BE2C (cell line): ENCODE data around the gene WNT9B. TPM values are rescaled to one million over a fixed set of nuclear protein-coding genes. Genes with fewer than 3 reads are reported as not detected.

ENCODE experiments used
- DNase-seq: peaks from one replicate; pipeline ENCODE4 v3.0.0-alpha.2; 2020
- H3K27me3 ChIP-seq: fragments of 250-450 bp; sonication (Bioruptor Pico); 2 replicates; pipeline ENCODE4 v1.5.1; 2020; ENCODE audit warnings: mild to moderate bottlenecking
- H3K36me3 ChIP-seq: fragments of 250-450 bp; sonication (Bioruptor Pico); 2 replicates; pipeline ENCODE4 v1.5.1; 2020; ENCODE audit warnings: mild to moderate bottlenecking
- H3K4me1 ChIP-seq: fragments of 250-450 bp; sonication (Bioruptor Pico); 2 replicates; pipeline ENCODE4 v1.5.1; 2020
- H3K4me3 ChIP-seq: 2 replicates; pipeline ENCODE4 v1.5.1; 2011; ENCODE audit warnings: low read depth, low read length
- H3K9me3 ChIP-seq: fragments of 250-450 bp; sonication (Bioruptor Pico); 2 replicates; pipeline ENCODE4 v1.5.1; 2020
- CTCF ChIP-seq: IDR thresholded peaks from 2 replicates; pipeline ENCODE4 v1.5.1; 2012; ENCODE audit warnings: mild to moderate bottlenecking, low read depth, low read length
- polyA plus RNA-seq: library from polyadenylated mRNA; unstranded; fragments of >200 nt; gene quantifications from one replicate; pipeline ENCODE4 v1.2.1, GENCODE V29; 2012; ENCODE audit warnings: low read depth, missing spikeins; ENCODE audit not compliant: insufficient read length, insufficient read depth

Gene WNT9B, protein sequence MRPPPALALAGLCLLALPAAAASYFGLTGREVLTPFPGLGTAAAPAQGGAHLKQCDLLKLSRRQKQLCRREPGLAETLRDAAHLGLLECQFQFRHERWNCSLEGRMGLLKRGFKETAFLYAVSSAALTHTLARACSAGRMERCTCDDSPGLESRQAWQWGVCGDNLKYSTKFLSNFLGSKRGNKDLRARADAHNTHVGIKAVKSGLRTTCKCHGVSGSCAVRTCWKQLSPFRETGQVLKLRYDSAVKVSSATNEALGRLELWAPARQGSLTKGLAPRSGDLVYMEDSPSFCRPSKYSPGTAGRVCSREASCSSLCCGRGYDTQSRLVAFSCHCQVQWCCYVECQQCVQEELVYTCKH
- not detected for polyA plus RNA-seq

DNA sequence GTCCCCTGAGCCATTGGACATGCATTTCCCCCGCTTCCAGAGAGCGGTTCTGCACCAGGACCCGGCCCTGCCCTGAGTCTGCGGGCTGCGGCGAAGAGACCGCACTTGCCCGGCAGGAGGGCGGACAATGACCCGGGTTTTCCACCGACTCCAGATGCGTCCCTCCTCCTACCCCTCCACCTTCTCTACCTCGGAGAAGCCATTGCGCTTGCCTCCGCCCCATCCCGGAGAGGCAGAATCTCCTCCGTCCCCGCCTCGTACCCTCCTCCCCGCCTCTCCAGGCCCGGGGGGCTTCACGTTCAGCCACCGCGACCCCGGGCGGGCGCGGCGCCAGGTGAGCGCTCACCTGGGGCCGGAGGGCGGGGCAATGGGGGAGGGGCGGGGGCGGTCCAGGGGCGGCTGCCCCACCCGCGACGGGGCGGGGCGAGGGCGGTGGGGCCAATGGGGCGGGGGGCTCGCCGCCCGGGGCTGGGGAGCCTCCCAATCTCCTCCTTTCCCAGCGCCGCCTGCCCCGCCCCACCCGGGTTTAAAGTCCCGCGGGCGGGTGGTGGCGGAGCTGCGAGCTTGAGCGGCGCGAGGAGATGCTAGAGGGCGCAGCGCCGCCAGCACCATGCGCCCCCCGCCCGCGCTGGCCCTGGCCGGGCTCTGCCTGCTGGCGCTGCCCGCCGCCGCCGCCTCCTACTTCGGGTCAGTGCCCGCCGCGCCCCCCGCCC lies at the start of gene WNT9B:
TSS of gene WNT9B (plus strand) at position 555 of the 713 bp plus-strand sequence. CDS start at position 611, 56 bp downstream.
- H3K4me1 ChIP-seq = no peaks in the 10 kb centered on the region
- no peaks in the 10 kb centered on the region for H3K9me3 ChIP-seq
- H3K36me3 ChIP-seq = no peaks in the 10 kb centered on the region
- H3K27me3 ChIP-seq = peaks cover 29% of the 10 kb centered on the region
- TF ChIP-seq CTCF = no peak
- peak within 1 kb of the TSS; percentile 37 for H3K4me3 ChIP-seq
- peak; percentile 53 for DNase-seq

DNA sequence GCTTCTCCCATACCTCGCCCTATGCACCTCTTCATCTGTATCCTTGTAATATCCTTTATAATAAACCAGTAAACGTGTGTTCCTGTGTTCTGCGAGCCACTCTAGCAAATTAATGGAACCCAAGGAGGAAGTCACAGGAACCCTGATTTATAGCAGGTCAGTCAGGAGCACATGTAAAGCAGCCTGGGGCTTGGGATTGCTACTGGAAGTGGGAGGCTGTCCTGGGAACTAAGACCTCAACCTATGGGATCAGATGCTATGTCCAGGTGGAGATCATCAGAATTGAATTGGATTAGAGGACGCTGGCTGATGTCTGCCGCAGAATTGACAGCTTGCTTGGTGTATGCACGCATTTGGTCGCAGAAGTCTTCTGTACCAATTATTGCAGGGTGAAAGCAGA lies 48.6 kb upstream of the WNT9B start:
- TF ChIP-seq CTCF = no peak
- H3K36me3 ChIP-seq = no peaks in the 10 kb centered on the region
- H3K9me3 ChIP-seq = no peaks in the 10 kb centered on the region
- H3K27me3 ChIP-seq = no peaks in the 10 kb centered on the region
- H3K4me1 ChIP-seq = no peaks in the 10 kb centered on the region
- DNase-seq = no peak
- no peak overlapping the region for H3K4me3 ChIP-seq

- H3K27me3 ChIP-seq = no peaks in the 10 kb centered on the region
- H3K4me1 ChIP-seq = no peaks in the 10 kb centered on the region
- no peaks in the 10 kb centered on the region for H3K36me3 ChIP-seq
- TF ChIP-seq CTCF = no peak
- no peaks in the 10 kb centered on the region for H3K9me3 ChIP-seq
- DNase-seq = no peak
- H3K4me3 ChIP-seq = no peak overlapping the region
Observed at GRCh38 chr17:46803544-46803943, 47.8 kb upstream of the WNT9B start.

DNA sequence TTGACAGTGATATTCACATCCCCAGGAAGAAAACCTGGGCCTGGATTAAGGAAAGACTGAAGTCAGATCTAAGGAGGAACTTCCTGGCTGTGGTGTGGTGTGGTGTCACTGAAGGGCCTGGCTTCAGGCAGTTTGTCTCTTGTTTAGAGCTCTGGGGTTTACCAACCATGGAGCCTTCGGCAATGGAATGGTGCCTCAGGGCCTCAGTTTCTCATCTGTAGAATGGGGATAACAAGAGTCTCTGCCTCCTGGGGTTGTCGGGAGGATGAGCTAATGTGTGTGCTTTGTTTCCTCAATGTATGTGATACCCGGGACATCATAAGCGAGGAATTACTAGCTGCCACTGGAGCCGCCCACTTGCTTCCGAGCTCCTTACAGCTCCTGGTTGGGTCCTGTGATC lies 45.6 kb upstream of the WNT9B start:
- Histone ChIP-seq H3K9me3 (no peaks in the 10 kb centered on the region), H3K36me3 (no peaks in the 10 kb centered on the region), H3K27me3 (no peaks in the 10 kb centered on the region), H3K4me3 (no peak overlapping the region), H3K4me1 (no peaks in the 10 kb centered on the region; the same call in 1 of the 2 replicates)
- no peak for DNase-seq
- TF ChIP-seq CTCF = no peak

- no peaks in the 10 kb centered on the region for H3K36me3 ChIP-seq
- no peaks in the 10 kb centered on the region for H3K27me3 ChIP-seq
- peak; percentile 83 for DNase-seq
- no peak overlapping the region for H3K4me3 ChIP-seq
- H3K4me1 ChIP-seq = no peaks in the 10 kb centered on the region; the same call in 1 of the 2 replicates
- TF ChIP-seq CTCF = no peak
- no peaks in the 10 kb centered on the region for H3K9me3 ChIP-seq
Observed at GRCh38 chr17:46809110-46809571, 42.2 kb upstream of the WNT9B start.
